HG02852 (cell line): Measurements from ENCODE around the gene FREY1.

Experiments
- ATAC-seq: cut with Tn5 transposase; IDR thresholded peaks from one replicate; pipeline ENCODE4 v1.9.1; 2021; ENCODE audit warnings: mild to moderate bottlenecking, moderate library complexity; ENCODE audit not compliant: unreplicated experiment

FREY1 gene, protein sequence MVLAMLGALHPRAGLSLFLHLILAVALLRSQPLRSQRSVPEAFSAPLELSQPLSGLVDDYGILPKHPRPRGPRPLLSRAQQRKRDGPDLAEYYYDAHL

DNA sequence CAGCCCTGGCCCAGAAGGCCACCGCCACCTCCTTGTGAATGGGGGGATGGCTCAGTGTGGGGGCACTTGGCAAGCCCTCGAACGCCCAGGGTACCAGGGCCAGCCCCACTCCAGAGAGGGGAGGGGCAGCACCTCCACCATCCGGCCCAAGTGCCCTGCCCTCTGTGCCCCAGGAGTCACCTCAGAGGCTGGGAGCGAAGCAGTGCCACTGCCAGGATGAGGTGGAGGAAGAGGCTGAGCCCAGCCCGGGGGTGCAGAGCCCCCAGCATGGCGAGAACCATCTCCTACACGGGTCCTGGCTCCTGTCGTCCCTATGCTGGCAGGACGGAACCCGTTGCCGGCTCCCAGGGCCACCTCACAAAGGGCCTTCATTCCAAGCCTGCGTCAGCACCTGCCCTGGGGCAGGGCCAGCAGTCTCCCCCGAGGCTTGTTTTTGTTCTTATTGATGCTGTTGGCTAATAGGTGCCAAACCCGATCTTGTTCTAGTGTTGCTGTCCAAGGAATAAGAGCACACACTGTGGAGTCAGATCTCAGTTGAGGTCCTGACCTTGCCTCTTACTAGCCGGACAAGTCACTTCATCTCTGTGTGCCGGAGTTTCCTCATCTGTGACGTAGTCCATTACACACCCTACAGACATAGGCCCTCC lies at the start of gene FREY1:
Gene FREY1 (minus strand): TSS at position 307 of the 647 bp plus-strand sequence. CDS start 26 bp downstream, at position 281.
- no peak for ATAC-seq

DNA sequence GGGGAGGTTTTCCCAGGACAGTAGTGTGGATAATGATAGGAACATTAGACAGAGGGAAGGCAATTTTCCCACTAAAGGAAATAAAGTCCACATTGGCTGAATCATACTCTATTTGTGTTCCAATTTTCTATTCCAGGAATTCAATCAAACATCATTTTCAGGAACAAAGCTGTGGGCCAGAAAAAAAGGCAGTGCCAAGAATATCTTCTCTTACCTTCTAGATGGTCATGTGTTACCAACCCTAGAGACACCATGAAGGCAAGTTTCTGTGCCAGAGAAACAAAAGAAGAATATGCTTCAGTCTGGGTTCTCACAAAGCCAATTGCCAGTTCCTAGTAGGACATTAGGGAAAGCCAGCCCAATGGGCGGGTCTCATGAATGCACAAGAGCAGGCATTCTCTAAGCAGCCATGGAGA lies 42.9 kb upstream of the FREY1 start:
- no peak for ATAC-seq

DNA sequence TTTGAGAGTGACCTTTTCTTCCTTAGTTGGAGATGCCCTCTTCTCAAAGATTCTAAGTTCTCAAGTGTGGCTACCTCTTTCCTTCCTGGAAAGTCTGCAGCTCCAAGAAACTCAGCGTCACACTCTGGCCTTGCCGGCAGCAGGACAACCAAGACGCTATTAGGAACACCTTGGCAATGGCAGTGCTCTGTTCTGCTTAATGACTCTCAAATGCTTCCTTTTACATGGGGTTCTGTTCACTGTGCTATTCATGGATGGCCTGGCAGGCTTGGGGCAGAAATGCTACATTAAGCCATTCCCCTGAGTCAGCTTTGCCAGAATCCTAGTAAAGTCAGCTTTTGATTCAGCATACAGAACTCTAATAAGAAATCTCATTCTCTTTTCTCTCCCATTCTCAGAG lies 41.3 kb upstream of the FREY1 start:
- no peak for ATAC-seq

DNA sequence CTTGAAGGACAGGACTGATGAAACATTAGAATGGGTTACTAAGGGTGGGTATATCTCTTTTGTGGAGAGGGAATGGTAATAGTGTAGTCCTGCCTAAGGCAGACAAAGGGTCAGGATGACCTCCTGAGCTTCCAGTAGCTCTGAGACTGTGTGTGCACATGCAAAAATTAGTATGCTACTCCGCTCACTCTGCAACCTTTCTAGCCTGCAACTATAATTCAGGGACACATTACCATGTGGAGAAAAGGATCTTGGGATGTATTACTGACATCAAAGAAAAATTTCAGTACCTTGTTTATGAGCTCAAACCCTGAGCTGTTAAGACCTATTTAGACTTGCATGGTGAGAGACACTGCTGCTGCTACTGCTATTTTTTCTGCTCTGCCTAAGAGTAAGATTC lies 40.8 kb upstream of the FREY1 start:
- ATAC-seq, result no peak

DNA sequence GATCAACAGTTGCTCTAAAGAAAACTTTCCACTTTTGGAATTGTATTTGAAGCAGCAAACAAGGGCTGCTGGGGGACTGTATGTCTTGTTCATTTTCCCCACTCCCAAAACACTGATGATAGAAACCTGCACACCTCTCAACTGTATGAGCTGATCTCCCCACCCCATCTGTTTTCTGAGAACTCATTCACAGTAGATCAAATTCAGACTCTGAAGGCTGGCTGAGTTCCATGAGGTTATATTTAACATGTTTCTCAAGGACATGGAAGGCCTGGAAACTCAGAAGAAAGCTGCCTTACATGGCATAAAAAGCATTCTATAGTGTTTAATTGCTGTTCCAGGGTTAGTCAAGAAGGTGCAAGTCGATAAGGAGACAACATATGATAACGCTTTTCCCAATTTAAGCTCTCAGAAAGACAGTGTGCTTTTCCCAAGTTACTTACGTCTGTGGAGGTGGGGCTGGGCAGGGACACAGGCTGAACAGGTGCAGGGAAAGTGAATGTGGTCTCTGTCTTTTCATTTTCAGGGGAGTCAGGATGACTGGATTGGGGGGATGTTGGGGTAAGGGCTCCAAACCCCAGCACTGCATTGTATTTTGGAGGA lies 38.4 kb upstream of the FREY1 start:
- ATAC-seq, result no peak

DNA sequence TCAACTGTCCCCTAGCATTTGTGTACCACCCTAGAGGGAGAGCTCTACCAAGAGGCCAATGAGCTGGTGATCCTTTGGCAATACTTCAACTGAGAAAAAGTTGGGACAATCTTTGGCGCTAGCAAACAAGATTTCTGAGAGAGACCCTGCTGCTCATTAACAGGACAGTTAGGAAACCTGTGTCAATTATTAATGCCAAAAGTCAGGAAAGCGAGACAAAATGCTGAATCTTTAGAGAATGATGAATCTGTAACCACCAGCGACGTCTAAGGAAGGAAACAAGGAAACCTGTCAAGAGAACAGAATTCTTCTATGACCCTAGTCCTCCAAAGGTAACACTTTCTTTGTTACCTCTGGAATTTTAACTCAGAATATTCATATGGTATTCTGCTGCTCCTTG lies 35.3 kb upstream of the FREY1 start:
- ATAC-seq, result no peak

DNA sequence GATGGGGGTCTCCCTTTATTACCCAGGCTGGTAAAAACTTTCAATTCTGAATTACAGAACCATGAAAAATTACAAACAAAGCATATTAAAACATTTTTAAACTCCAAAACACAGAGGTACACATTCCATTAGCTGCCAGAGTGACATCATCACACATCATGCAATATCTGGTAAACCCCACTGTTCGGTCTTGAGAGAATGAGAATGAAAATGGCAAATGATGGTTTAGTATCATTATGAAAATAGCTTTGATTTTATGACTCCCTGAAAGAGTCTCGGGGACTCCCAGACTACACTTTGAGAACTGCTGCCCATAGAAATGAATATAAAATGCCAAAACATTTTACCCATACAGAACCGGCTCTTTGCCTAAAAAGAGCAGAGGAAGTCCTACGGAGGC lies 34.2 kb upstream of the FREY1 start:
- ATAC-seq, result no peak

DNA sequence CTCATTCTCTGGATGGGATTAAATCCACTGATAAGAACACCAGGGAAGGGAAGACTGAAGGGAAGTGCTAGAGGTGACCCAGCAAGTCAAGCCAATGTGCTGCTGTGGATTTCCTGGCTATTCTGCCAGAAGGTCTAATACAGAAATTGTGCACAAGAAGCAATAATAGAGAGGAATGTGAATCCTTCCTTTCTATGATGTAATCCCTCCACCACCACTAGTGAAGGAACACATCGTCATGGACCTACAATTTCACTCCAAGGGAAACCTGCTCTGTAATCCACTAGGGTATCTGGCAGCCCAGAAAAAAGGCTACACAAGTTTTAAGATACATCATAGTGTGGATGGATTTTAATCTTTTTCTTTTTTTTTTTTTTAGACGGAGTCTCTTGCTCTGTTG lies 32.8 kb upstream of the FREY1 start:
- no peak for ATAC-seq

DNA sequence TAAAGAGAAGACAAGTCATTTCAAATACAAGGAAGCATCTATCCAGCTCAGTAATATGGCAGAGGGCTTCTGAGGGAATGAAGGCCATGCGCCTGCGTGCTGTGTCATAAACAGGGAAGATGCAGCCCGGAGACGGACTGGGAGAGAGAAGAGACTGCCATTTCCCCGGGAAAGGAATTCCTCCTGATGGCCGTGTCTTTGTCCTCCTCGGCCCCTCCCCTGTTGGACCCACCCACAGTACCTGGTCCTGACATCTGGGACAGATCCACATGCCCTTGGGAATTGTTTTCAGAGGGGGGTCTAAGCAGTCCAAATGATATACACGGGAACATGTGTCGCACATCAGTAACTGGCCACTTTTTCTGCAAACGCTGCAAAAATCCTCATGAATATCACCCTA lies 30.8 kb upstream of the FREY1 start:
- ATAC-seq, result no peak

DNA sequence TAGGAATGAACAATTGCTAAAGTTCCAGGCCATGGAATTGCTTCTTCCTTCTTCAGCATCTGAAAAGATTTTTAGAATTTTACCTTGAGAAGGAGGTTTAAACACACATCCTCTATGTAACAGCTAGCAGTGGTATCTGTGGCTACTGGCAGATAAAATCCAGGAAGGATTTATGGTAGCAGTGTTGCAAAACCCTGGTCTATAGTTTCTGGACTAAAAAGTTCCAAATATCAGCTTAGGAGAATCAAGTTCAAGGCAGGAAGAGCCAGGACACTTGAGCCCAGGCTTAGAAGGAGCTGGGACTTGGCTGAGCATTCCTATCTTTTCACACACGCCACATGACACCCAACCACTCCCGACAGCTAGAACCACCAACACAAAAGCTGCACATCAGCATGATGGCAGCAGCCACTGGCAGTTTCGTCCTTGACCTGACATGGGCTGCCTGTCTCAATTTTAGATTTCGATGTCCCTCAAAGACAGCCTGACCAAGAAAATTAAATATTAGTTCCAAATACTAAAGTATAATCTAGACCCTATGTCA lies 29.5 kb upstream of the FREY1 start:
- ATAC-seq, result no peak

DNA sequence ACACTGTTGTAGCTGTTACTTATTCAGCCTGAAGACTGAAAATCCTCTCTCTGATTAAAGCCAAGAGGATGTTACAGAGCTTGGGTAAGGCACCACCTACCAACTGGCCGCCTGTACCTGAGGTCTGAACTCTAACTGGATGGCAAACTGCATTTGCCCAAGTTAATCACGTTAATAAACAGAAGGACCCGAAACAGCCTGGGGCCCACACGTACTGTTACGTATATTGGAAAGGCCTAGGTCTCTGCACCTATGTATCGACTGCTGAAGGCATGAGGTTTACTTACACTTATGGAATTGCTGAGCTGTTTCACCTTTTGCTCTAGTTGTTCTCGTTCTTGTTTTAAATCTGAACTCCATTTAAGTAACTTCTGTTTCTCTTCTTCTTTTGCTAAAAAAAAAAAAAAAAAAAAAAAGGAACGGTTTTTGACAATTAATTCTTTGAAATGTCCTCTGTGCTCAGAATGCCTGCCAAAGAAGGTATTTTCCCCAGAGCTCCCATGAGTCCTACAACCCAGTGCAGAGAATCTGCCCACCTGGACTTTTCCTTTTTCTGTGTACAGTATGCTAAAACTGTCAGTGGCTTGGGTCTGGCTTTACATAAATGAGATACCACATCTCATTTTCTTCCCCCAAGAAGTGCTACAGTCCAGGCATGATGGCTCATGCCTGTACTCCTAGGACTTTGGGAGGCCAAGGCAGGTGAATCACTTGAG lies 28.4 kb upstream of the FREY1 start:
- ATAC-seq, result no peak

DNA sequence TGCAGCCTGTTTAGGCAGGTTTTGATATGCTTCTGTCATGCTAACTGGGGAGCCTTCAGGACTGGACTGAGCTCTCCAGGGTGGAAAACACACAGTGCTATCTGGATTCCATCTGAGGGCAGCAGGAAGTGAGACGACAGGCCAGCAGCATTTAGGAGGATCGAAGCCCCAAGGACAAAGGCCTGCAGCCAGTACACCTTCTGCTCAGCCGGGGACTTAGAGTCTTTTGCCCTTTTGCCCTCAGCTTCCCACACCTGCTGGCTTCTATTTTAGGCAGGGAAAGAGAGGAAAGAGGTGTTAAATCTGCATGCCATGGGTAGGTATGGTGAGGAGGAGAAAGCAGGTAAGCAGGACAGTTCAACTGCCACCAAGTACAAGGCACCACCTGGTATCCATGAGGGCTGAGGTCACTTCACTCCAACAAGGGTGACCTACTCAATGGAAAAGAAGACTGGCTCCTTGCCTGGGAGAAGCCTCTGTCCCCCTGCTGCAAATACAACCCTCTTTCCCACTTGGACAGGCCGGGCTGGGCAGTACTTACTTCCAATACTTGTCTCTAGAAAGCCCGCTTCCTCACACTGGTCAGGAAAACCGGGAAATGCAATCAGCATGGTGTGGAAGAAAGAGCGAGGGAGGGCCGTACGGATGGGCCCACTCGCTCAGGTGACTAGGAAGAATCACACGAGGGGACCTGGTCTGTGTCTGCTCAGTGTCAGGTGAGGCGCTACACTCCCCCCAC lies 27.7 kb upstream of the FREY1 start:
- no peak for ATAC-seq

DNA sequence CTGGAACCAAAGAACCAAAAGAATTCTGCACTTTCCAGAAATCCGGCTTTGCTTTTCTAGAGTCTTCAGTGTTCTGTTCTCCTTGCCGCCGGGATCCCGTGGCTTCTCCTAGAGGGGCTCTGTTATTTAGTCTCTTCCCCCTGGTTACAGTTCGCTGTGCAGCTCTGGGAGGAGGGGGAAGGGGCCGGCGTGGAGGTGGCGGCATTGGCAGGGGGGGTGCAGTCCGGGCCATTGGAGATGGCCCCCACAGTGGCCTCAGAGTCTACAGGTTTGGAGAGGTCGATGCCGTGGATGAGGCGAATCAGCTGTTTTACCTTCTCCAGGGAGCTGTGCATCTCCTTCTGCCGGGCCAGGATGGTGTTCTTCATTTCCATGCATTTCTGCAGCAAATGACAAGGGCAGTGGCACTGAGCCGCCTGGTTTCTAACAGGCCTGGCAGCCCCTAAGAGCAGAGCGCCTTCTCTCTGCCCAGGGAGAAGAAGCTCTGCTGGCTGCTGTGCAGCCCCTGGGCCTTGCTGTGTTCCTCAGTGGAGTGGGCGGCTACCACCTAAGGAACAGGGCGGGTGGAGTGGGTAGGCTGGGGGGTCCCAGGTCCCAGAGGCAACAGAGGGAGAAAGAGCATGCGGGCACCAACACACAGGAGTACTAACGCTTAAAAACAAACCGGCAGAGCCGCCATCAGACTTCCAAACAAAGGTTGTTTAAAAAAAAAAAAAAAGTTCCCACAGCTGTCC lies 26.9 kb upstream of the FREY1 start:
- ATAC-seq, result no peak

DNA sequence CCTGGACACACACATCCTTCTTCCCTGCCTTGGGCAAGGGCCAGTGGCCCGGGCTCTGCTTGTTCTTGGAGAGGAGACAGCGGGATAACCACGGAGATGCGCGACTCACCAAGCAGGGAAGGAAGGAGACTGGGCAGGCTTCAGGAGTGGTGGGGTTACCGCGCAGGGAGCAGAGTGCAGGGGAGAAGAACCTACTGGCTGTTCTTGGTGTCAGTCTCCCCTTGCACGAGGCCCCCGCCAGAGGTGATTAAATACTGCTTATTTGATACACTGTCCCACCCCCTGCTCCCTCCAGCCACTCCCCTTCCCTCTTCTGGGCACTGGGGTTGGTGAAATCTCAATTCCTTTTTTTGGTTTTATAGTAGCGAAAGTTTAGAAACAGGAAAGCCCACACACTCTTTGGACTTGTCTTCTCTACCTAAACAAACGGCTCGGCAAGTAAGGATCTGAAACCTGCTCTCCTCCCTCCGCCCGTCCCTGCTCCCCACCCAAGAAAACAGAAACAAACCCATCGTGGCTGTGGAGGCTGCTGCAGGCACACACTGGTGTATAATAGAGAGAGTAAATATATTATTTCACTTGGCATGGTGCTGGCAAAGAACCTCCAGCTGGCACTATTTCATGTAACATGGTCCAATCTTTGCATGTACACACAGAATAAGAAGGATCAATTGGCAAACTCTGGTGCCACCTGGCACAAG lies 26.2 kb upstream of the FREY1 start:
- no peak for ATAC-seq

DNA sequence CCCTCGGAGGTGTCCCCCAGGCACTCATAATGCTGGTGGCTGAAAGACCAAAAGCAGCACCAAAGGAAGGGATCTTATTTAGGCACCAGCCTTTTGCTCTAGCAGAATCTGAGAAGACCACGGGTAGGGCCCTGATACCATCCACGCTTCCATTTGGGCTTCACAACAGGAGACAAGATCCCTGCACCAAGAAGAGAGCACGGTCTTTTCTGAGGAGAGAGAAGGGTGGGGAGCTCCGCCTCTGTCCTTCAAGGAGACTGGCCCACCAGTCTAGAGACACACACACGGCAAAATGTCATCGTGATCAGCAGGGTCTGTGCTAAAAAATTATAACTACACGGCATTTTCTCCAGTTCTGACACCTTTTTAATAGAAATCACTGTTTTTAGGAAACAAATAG lies 25.1 kb upstream of the FREY1 start:
- ATAC-seq, result no peak

DNA sequence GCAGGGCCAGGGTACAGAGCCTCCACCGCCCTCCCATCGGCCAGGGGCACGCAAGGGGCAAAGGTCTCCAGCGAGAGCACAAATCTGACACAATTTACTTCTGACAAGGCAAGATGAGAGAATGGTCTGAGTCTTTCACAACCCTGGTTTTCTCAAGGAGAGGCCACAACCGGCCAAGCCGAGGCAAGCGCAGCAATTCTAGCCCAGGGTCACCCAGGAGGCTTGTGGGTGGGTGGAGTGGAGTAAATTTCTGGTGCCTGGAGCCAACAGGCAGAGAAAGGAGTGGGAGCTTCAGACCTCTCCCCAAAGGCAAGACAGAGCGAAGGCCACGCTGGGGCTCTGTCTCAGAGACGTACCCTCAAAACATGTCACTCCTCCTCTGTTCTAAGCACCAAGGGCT lies 24.7 kb upstream of the FREY1 start:
- ATAC-seq, result no peak

DNA sequence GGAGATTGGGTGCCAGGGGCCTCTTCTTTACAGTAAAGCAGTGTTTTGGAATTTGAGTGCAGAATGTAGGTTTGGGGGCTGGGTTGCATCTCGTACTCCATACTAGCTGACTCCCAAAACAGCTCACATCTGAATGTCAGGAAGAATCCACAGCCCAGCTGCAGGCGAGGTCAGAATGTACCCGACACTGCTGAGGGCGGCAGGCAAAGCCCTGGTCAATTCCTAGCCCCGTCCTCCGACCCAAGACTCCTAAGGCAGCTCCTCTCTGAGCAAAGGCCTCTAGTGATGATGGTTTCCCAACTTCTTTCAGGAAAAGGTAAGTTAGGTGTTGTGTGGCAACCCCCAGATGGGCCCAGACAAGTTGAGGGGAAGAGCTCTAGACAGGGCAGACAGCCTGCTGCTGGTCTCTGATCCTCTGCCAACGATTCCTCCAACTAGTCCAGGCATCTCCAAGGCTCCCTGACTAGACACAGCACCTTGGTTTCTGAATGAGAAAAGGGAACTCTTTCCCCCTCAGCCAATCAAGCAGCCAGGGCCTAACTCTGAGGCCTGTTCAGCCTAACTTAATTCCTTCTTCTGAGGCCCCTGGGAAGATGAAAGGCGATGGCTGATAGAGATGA lies 24.0 kb upstream of the FREY1 start:
- no peak for ATAC-seq

DNA sequence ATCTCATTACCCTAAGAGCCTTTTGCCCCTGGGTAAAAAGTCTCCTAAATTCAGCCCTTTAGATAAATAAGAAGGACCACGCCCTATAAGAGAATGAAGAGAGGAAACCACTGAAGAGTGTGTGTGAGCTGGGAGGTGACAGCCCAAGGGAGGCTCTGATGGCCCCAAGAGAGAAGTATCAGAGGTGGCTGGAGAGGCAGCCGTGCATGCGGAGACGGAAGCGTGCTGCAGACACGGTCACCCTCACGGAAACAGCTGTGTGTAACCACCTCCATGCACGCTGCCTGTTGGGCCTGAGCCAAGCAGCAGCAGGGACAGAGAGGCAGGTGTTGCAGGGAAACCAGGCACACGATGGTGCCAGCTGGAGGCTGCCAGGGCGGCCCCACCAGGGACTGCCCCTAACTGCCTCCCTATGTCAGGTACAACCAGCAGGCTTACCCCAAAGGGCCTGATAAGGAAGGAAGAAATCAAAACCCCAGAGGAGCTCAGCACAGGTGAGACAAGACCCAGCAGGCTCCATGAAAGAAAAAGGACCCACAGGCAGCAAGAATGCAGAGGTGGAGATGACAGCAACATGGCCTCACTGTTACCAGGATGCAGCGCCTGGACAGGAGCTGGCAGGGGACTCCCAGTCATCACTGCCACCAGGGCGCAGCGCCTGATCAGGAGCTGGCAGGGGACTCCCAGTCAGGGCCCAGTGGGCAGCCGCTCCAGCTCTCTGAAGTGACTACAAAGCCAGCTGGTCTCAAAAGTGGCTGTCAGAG lies 23.1 kb upstream of the FREY1 start:
- ATAC-seq, result peak; percentile 90
